GM18499 (cell line): ENCODE results near the gene GNB1.
"Not testable (repeated sequence)": the region's sequence is repeated elsewhere in the genome, so short reads cannot be mapped to it uniquely, and the experiment has no call there.

Source experiments
- ATAC-seq: cut with Tn5 transposase; IDR thresholded peaks from one replicate; pipeline ENCODE4 v1.9.1; 2021; ENCODE audit warnings: moderate number of reproducible peaks; ENCODE audit not compliant: insufficient read depth, unreplicated experiment

GNB1 gene

GRCh38 chr1:1861761-1862310 lies 29.1 kb downstream of the GNB1 start:
- not testable (repeated sequence) for ATAC-seq

DNA sequence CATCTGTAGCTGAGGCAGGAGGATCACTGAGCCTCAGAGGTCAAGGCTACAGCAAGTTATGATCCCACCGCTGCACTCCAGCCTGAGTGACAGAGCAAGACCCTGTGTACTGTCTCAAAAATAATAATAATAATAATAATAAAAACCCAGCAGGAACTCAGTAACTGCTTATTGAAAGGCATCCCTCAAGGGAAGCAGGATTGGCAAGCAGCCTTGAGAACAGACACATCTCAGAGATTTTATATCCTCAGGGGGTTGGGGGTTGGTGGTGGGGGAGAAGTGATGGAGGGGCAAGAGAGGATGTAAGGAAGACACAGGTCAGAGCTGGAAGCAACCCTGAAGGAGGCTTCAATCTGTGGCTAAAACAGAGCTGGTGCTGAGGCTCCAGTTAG lies 29.6 kb downstream of the GNB1 start:
- no peak for ATAC-seq

- not testable (repeated sequence) for ATAC-seq
Measured at GRCh38 chr1:1859970-1860697, 30.8 kb downstream of the GNB1 start.

DNA sequence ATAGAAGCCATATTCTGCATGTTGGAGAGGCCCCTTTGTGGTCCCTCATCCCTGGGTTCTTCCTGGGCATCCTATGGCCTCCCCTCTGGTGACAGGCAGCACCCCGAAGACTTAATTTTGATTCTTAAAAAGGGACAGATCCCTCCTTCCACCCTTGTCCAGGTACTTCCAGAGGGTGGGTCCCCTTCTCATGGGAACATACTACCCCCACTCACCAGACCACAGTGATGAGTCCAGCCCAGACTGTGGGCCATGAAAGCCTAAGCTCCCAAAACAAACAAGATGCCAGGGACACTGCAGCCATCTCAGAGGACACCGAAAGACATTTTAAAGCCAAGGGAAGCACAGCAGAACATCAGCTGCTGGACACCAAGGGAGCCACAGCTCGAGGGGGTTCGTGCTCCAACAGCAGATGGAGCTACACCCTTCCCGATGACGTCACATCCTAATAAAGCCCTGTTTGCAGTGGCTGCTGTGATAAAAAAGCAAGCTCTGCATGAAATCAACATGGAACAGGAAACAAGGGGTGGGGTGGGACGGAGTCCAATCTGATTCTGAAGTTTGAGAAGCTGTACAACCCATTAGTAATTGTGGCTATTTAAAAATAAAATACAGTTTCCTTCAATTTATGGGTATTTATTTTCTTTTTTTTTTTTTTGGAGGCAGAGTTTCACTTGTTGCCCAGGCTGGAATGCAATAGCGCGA lies 32.4 kb downstream of the GNB1 start:
- no peak for ATAC-seq

GRCh38 chr1:1857096-1857703 lies 33.7 kb downstream of the GNB1 start:
- ATAC-seq, result no peak

DNA sequence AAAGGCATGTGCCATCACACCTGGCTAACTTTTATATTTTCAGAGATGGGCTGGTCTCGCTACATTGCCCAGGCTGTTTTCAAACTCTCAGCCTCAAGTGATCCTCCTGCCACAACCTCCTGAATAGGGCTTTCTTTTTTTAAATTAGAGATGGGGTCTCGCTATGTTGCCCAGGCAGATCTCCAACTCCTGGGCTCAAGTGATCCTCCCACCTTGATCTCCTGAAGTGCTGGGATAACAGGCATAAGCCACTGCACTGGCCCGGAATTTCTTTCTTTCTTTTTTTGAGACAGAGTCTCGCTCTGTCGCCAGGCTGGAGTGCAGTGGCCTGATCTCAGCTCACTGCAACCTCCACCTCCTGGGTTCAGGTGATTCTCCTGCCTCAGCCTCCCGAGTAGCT lies 34.7 kb downstream of the GNB1 start:
- ATAC-seq, result not testable (repeated sequence)

DNA sequence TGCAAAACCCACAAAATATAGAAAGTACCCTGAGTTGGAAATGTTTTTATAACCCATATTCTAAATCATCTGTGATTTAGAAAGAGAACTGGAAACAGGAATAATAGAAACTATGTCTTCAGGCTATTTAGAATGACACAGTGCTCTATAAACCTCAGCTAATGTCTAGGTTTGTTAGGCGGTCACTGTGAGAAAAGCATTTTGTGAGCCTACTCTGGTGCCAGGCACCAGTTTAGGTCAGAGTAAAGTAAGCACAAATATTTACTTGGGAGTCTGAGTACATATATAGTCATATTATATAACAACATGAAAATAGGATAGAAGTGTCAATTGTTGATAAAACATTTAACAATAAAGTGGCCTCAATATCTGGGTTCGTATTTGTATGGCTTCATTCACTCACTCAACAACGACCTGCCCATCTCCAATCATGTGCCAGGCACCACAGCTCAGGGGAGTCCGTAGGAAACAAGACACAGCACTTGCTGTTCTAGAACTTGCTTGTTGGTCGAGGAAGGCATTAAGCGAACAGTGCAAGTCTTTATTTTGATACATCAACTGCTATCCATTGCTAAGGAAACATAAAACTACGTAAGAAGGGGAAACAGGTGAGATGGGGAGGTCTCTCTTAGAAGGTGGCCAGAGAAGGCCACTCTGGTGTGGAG lies 37.2 kb downstream of the GNB1 start:
- ATAC-seq, result no peak

- ATAC-seq, result no peak
Measured at GRCh38 chr1:1852619-1853414, 38.1 kb downstream of the GNB1 start.

GRCh38 chr1:1847890-1848289 lies 43.0 kb downstream of the GNB1 start:
- no peak for ATAC-seq

- ATAC-seq, result no peak
Measured at GRCh38 chr1:1847061-1847850, 43.6 kb downstream of the GNB1 start.

DNA sequence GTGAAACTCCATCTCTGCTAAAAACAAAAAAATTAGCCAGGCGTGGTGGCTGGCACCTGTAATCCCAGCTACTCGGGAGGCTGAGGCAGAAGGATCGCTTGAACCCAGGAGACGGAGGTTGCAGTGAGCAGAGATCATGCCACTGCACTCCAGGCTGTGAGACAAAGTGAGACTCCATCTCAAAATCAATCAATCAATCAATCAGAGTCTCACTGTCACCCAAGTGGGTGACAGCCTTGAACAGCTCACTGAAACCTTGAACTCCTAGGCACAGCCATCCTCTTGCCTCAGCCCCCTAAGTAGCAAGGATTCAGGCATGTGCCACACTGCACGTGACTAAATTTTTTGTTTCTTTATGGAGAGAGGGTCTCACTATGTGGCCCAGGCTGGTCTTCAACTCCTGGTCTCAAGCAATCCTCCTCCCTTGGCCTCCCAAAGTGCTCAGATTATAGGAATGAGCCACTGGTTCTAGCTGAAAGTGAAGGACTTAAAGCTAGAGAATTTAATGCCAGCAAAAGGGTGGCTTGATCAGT lies 44.4 kb downstream of the GNB1 start:
- ATAC-seq, result no peak

- no peak for ATAC-seq
Measured at GRCh38 chr1:1842360-1843146, 48.3 kb downstream of the GNB1 start.

DNA sequence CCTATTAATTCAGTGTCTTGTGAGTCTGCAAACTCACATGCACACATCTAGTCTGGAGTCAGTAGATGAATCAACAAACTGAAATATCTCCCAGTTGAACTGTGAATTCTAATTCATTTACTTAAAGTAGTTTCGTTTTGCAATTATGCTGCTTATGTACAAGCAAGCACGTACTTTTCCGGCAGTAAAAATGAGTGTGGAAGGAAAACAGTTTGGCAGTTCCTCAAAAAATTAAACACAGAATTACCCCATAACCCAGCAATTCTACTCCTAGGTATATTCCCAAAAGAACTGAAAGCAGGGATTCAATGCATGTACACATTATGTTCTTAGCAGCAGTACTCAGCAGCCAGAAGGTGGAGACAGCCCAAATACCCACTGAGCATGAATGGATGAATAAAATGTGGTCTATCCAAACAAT lies 49.3 kb downstream of the GNB1 start:
- no peak for ATAC-seq

GRCh38 chr1:1839311-1839965 lies 51.4 kb downstream of the GNB1 start:
- ATAC-seq, result no peak

GRCh38 chr1:1836119-1836518 lies 54.8 kb downstream of the GNB1 start:
- no peak for ATAC-seq

DNA sequence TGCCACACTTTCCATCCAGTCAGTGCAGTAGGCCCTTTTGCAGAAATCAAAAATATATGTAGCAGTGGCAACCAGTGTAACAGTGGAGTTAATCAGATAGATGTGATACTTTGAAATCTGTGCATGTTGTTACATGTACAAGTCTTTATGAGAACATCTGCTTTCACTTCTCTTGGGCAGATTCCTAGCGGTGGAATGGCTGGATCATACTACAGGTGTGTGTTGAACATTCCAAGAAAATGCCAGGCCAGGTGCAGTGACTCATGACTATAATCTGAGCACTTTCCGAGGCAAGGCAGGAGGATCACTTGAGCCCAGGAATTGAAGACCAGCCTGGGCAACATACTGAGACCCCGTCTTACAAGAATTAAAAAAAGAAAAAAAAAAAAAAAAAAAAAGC lies 55.3 kb downstream of the GNB1 start:
- ATAC-seq, result no peak

- no peak for ATAC-seq
Measured at GRCh38 chr1:1833916-1834325, 57.0 kb downstream of the GNB1 start.

- no peak for ATAC-seq
Measured at GRCh38 chr1:1833456-1833855, 57.4 kb downstream of the GNB1 start.
